RWPE1 (cell line): ENCODE results near the gene DXO.
"Not testable (repeated sequence)": the region's sequence is repeated elsewhere in the genome, so short reads cannot be mapped to it uniquely, and the experiment has no call there.

Source experiments
- CTCF ChIA-PET: fragments of 350-600 bp; sonication (Branson Sonifier 250); formaldehyde crosslinking; extraction: SDS; loops from one replicate; lab custom pipeline; 2021; lab: Yijun Ruan, JAX
- POLR2A ChIA-PET: fragments of 400-600 bp; formaldehyde crosslinking; extraction: SDS; loops from one replicate; lab custom pipeline; 2020; ENCODE audit warnings: antibody characterized with exemption; ENCODE audit not compliant: low non-redundant PET; lab: Yijun Ruan, JAX
- DNase-seq: peaks from one replicate; pipeline ENCODE4 v3.0.0; 2012; ENCODE audit warnings: low spot score
- H3K27ac ChIP-seq: fragments of 450-650 bp; 2 replicates; pipeline ENCODE4 v1.5.1; 2017
- CTCF ChIP-seq: fragments of 450-650 bp; conservative IDR thresholded peaks from 2 replicates; pipeline ENCODE4 v1.5.1; 2017; ENCODE audit warnings: low read depth, mild to moderate bottlenecking

Gene DXO

GRCh38 chr6:31971993-31972708 lies at the start of gene DXO:
Gene DXO (minus strand): TSS chr6:31972138. CDS start chr6:31971675, 463 bp downstream.
- peak within 1 kb of the TSS; percentile 97 for H3K27ac ChIP-seq
- POLR2A ChIA-PET: interaction anchor here (1.3 kb wide), 1 partner anchor 13 kb away, joined by 6 read pairs; the partner anchor contains the start of genes NELFE and SKIC2
- CTCF ChIA-PET: no interaction called here
- TF ChIP-seq CTCF: no peak
- DNase-seq: peak; percentile 99

GRCh38 chr6:32014547-32014946 lies 42.6 kb upstream of the DXO start, which contains the start of gene C4B:
Gene C4B (plus strand): TSS chr6:32014795. CDS start chr6:32014846, 51 bp downstream.
- CTCF ChIA-PET, DNase-seq, POLR2A ChIA-PET, H3K27ac ChIP-seq: not testable (repeated sequence)

GRCh38 chr6:32013738-32014137 lies 41.8 kb upstream of the DXO start:
- POLR2A ChIA-PET, DNase-seq, H3K27ac ChIP-seq, CTCF ChIA-PET: not testable (repeated sequence)

- DNase-seq, H3K27ac ChIP-seq, POLR2A ChIA-PET, CTCF ChIA-PET: not testable (repeated sequence)
These were observed 41.1 kb upstream of the DXO start for GRCh38 chr6:32012941-32013617.

- CTCF ChIA-PET, DNase-seq, POLR2A ChIA-PET, H3K27ac ChIP-seq: not testable (repeated sequence)
These were observed 39.1 kb upstream of the DXO start for GRCh38 chr6:32010856-32011530.

GRCh38 chr6:32009537-32009936 lies 37.6 kb upstream of the DXO start:
- DNase-seq, H3K27ac ChIP-seq, CTCF ChIA-PET, POLR2A ChIA-PET: not testable (repeated sequence)

GRCh38 chr6:32008616-32009015 lies 36.7 kb upstream of the DXO start:
- DNase-seq, POLR2A ChIA-PET, CTCF ChIA-PET, H3K27ac ChIP-seq: not testable (repeated sequence)

- CTCF ChIA-PET, H3K27ac ChIP-seq, POLR2A ChIA-PET: not testable (repeated sequence)
These were observed 36.1 kb upstream of the DXO start for GRCh38 chr6:32008037-32008436.

GRCh38 chr6:32007086-32007485 lies 35.1 kb upstream of the DXO start:
- DNase-seq, CTCF ChIA-PET, POLR2A ChIA-PET, H3K27ac ChIP-seq: not testable (repeated sequence)

More at GRCh38 chr6:32008037-32008436, 36.1 kb upstream of the DXO start:
- DNase-seq: not testable (repeated sequence)

- CTCF ChIA-PET, DNase-seq, H3K27ac ChIP-seq, POLR2A ChIA-PET: not testable (repeated sequence)
These were observed 34.1 kb upstream of the DXO start for GRCh38 chr6:32005991-32006529.

DNA sequence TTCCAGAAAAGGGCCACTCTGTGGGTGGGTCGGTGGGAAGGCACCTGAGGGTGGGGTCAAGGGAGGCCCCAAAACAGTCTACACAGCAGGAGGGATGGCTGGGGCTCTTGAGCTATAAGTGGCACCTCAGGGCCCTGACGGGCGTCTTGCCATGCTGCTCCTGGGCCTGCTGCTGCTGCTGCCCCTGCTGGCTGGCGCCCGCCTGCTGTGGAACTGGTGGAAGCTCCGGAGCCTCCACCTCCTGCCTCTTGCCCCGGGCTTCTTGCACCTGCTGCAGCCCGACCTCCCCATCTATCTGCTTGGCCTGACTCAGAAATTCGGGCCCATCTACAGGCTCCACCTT lies 33.6 kb upstream of the DXO start:
- H3K27ac ChIP-seq, CTCF ChIA-PET, POLR2A ChIA-PET, DNase-seq: not testable (repeated sequence)

GRCh38 chr6:32004864-32005537 lies 33.1 kb upstream of the DXO start:
- POLR2A ChIA-PET, H3K27ac ChIP-seq, DNase-seq, CTCF ChIA-PET: not testable (repeated sequence)

DNA sequence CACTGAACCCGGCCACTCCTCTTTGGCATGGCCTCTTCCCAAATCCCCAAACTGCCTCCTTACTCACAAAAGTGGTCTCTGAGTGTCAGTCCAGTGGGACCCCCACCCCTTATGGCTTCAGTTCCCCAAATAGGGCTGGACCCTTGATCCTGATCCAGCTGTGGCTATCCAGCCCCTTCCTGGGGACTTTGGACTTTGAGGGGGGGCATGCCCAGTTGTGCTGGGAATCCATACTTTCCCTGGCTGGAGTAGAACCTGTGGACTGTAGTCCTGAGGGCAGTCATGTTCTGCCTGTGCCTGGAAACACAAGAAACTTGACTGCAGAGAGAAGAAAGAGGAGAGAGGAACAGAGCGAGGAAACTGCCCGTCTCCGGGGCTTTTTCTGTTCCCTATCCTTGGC lies 32.5 kb upstream of the DXO start:
- H3K27ac ChIP-seq, CTCF ChIA-PET, DNase-seq, POLR2A ChIA-PET: not testable (repeated sequence)

- DNase-seq, H3K27ac ChIP-seq, POLR2A ChIA-PET, CTCF ChIA-PET: not testable (repeated sequence)
These were observed 31.4 kb upstream of the DXO start for GRCh38 chr6:32003301-32003700.

- DNase-seq, POLR2A ChIA-PET, CTCF ChIA-PET: not testable (repeated sequence)
These were observed 30.8 kb upstream of the DXO start for GRCh38 chr6:32002546-32003268.

More at GRCh38 chr6:32002546-32003268, 30.8 kb upstream of the DXO start:
- H3K27ac ChIP-seq: not testable (repeated sequence)
